ENCODE measurements around the gene LPAR2. TPM values are rescaled to one million over a fixed set of nuclear protein-coding genes. Genes with fewer than 3 reads are reported as not detected.

LPAR2 gene
- total and polyA plus RNA-seq, 2 donors (not counting 3 experiments of a cell fraction or from before 2014, with no cell fraction given) = 4.7 to 5.0 TPM

DNA sequence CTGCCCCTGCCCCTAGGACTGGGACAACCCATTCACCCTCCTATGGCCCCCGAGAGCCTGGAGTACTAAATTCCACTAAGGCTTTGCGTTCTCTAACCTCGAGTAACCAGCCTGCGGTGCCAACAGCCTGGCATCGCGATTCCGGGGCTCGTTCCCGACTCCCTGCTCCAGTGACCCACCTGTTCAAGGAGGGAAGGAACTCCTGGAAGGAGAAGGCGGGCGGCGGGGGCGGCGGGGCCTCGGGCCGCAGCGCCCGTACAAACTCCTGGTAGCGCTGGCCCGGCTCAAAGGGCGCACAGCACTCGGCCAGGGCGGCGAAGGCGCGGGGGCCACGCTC, 9.1 kb upstream of the LPAR2 start:
- FAIRE-seq (no peak), DNase-seq (ENCODE audit: low read depth, low spot score) (no peak)
- Histone ChIP-seq H3K4me1 (ENCODE audit: control insufficient read depth, extremely low read depth, insufficient read depth, low read length) (no peaks in the 10 kb centered on the region), H3K4me2 (ENCODE audit: insufficient read depth, low read length) (no peak overlapping the region), H3K4me3 (replicated peaks in 1 of 3; ENCODE audit: insufficient read depth in 1 of 3, low read depth in 1 of 3, low read length in 3 of 3) (no peak overlapping the region), H3K9ac (replicated peaks; ENCODE audit: extremely low read depth, insufficient read depth, low read length) (no peak overlapping the region), H3K79me2 (ENCODE audit: control insufficient read depth, insufficient read depth, low read length) (no peaks in the 10 kb centered on the region), H3K9me3 (replicated peaks; ENCODE audit: control insufficient read depth, insufficient read depth, low read length) (no peaks in the 10 kb centered on the region), H4K20me1 (replicated peaks; ENCODE audit: control insufficient read depth, extremely low read depth, insufficient read depth, low read length) (no peaks in the 10 kb centered on the region), H2AFZ (ENCODE audit: low read depth, low read length) (no peak overlapping the region), H3K27ac (ENCODE audit: insufficient read depth, low read depth, low read length) (no peak overlapping the region), H3K9me1 (replicated peaks; ENCODE audit: control insufficient read depth, extremely low read depth, insufficient read depth, low read length) (no peaks in the 10 kb centered on the region), H3K36me3 (ENCODE audit: control insufficient read depth in 2 of 2, extremely low read depth in 1 of 2, insufficient read depth in 2 of 2, low read length in 2 of 2) (peaks cover 3 to 21% of the 10 kb centered on the region in 2 experiments), H3K27me3 (ENCODE audit: control insufficient read depth in 2 of 2, insufficient read depth in 2 of 2, low read length in 2 of 2) (no peaks in the 10 kb centered on the region)
- TF ChIP-seq CTCF (IDR thresholded peaks at IDR 0.05; ENCODE audit: extremely low read depth in 1 of 2, insufficient read depth in 1 of 2, low read depth in 1 of 2, low read length in 2 of 2) = no peak
- TF ChIP-seq EZH2 (IDR thresholded peaks at IDR 0.05; ENCODE audit: borderline replicate concordance, low read depth, low read length, severe bottlenecking) = no peak
- TF ChIP-seq GATA2 (IDR thresholded peaks at IDR 0.05; ENCODE audit: insufficient read depth, insufficient read length, low read depth, low read length) = no peak
- TF ChIP-seq MAX (IDR thresholded peaks at IDR 0.05; ENCODE audit: insufficient read depth, insufficient read length) = no peak
- TF ChIP-seq JUN (IDR thresholded peaks at IDR 0.05; ENCODE audit: borderline replicate concordance, insufficient read depth, insufficient read length, low read depth) = no peak
- TF ChIP-seq POLR2AphosphoS5 (IDR thresholded peaks at IDR 0.05; ENCODE audit: insufficient read depth, low read depth, low read length) = no peak
- no peak for TF ChIP-seq MYC (IDR thresholded peaks at IDR 0.05; ENCODE audit: low read depth, low read length)
- TF ChIP-seq POLR2A (IDR thresholded peaks at IDR 0.05; ENCODE audit: low read depth, low read length) = no peak
- TF ChIP-seq FOS (IDR thresholded peaks at IDR 0.05; ENCODE audit: borderline replicate concordance, insufficient read depth, low read length) = no peak
- CTCF ChIA-PET = no interaction called here
- BruUV-seq (replicated peaks) = no TSS peak
- dilution Hi-C loops (cut with MboI; ENCODE audit: extremely low pct_ligation_motif_present, low sequenced_read_pairs) = no loop called here
- intact Hi-C loops (cut with micrococcal nuclease) = no loop called here
- POLR2A ChIA-PET = no interaction called here

Data from endothelial cell of umbilical vein (primary cell).